Fibroblast of lung (primary cell): Measurements from ENCODE around the gene AFAP1L1.

Source experiments
- CTCF ChIP-seq, 2 donors: IDR thresholded peaks in 1 of 2; conservative IDR thresholded peaks in 1 of 2; 1 replicate in 1 of 2; 2 replicates in 1 of 2; pipeline ENCODE4 v1.5.1; 2011 to 2012; ENCODE audit warnings: low read length in 2 of 2, control low read depth in 1 of 2, inconsistent platforms in 1 of 2, low read depth in 1 of 2, mild to moderate bottlenecking in 1 of 2
- EZH2 ChIP-seq: IDR thresholded peaks from 2 replicates; pipeline ENCODE4 v1.5.1; 2012; ENCODE audit warnings: low read length, control low read depth, mild to moderate bottlenecking; ENCODE audit errors: missing control alignments

GRCh38 chr5:149300441-149300840 is 28.8 kb downstream of the AFAP1L1 start:
- TF ChIP-seq CTCF (conservative IDR thresholded peaks at IDR 0.05 in 1 of 2, IDR thresholded peaks at IDR 0.05 in 1 of 2; ENCODE audit: low read depth in 1 of 2, low read length in 2 of 2), result no peak
- TF ChIP-seq EZH2, result no peak
